Neural progenitor cell (in vitro differentiated cells): Measurements from ENCODE around the gene DDX10.

Experiments used
- EZH2phosphoT487 ChIP-seq: fragments of 200-600 bp; sonication (generic); IDR thresholded peaks from 2 replicates; pipeline ENCODE4 v1.6.1; 2017; ENCODE audit warnings: antibody characterized with exemption
- TF ChIP-seq, protein P1 (sequence below): fragments of 200-600 bp; sonication (generic); IDR thresholded peaks from 2 replicates; pipeline ENCODE4 v1.5.1; 2017; ENCODE audit warnings: antibody characterized with exemption, mild to moderate bottlenecking

DNA sequence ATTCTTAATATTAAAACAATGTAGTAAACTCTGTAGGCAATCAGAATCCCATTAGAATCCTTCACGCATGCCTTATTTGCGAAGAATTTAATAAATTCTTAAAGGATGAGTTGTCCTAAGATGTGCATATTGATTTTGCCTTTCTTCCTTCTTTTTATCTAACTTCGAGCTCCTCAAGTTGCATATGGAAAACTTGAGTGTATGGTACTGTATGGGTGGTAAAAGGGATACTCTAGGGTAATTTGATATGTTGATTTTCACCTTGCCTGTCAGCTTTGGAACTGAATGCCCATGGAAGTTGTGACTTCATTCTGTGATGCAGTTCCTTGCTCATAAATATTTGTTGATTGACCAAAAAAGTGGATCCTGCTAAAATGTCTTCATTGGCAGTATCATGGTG, 193.8 kb downstream of the DDX10 start:
- TF ChIP-seq EZH2phosphoT487 = no peak
- TF ChIP-seq, protein P1, sequence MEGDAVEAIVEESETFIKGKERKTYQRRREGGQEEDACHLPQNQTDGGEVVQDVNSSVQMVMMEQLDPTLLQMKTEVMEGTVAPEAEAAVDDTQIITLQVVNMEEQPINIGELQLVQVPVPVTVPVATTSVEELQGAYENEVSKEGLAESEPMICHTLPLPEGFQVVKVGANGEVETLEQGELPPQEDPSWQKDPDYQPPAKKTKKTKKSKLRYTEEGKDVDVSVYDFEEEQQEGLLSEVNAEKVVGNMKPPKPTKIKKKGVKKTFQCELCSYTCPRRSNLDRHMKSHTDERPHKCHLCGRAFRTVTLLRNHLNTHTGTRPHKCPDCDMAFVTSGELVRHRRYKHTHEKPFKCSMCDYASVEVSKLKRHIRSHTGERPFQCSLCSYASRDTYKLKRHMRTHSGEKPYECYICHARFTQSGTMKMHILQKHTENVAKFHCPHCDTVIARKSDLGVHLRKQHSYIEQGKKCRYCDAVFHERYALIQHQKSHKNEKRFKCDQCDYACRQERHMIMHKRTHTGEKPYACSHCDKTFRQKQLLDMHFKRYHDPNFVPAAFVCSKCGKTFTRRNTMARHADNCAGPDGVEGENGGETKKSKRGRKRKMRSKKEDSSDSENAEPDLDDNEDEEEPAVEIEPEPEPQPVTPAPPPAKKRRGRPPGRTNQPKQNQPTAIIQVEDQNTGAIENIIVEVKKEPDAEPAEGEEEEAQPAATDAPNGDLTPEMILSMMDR = no peak
